CD4-positive, CD25-positive, alpha-beta regulatory T cell (primary cell): Measurements from ENCODE around the gene NAT16. TPM values are rescaled to one million over a fixed set of nuclear protein-coding genes. Genes with fewer than 3 reads are reported as not detected.

Source experiments
- ATAC-seq, 2 donors: fragments of 150-1000 bp; cut with Tn5 transposase; one replicate each; pipeline ENCODE4 v1.10.0; 2021; ENCODE audit warnings: low read depth in 2 of 2, moderate number of reproducible peaks in 2 of 2, moderate library complexity in 1 of 2
- DNase-seq, 3 donors: peaks; one replicate each; pipeline versions ENCODE4 v3.0.0 to v3.0.0-alpha.2; 2012 to 2022; ENCODE audit warnings: mixed read lengths in 1 of 3
- H3K27ac ChIP-seq: one replicate; pipeline ENCODE4 v1.7.0; 2013; ENCODE audit warnings: mild to moderate bottlenecking, low read length; ENCODE audit not compliant: insufficient read depth, poor library complexity, severe bottlenecking
- H3K27me3 ChIP-seq: one replicate; pipeline ENCODE4 v1.7.0; 2013; ENCODE audit warnings: low read length; ENCODE audit not compliant: control insufficient read depth, insufficient read depth
- H3K36me3 ChIP-seq: one replicate; pipeline ENCODE4 v1.7.0; 2013; ENCODE audit warnings: mild to moderate bottlenecking, low read length, moderate library complexity; ENCODE audit not compliant: control insufficient read depth, insufficient read depth
- H3K4me1 ChIP-seq: 2 replicates; pipeline ENCODE4 v1.7.0; 2013; ENCODE audit warnings: mild to moderate bottlenecking, low read length; ENCODE audit not compliant: insufficient read depth, control insufficient read depth, poor library complexity, severe bottlenecking
- H3K4me3 ChIP-seq: one replicate; pipeline ENCODE4 v1.7.0; 2013; ENCODE audit warnings: low read depth, mild to moderate bottlenecking, low read length, moderate library complexity
- H3K9me3 ChIP-seq, 2 experiments: 1 replicate in 1 of 2; 2 replicates in 1 of 2; pipeline ENCODE4 v1.7.0; 2013; ENCODE audit warnings: low read length in 2 of 2, mild to moderate bottlenecking in 1 of 2, moderate library complexity in 1 of 2; ENCODE audit not compliant: control insufficient read depth in 2 of 2
- H3K27ac Mint-ChIP-seq, 3 donors: one replicate each; pipeline ENCODE4 v1.8.0; 2020 to 2022; ENCODE audit warnings: mild to moderate bottlenecking in 3 of 3, mixed read lengths in 3 of 3, moderate library complexity in 2 of 3
- H3K27me3 Mint-ChIP-seq: one replicate; pipeline ENCODE4 v1.8.0; 2022; ENCODE audit warnings: mild to moderate bottlenecking, mixed read lengths
- H3K36me3 Mint-ChIP-seq: one replicate; pipeline ENCODE4 v1.8.0; 2020; ENCODE audit warnings: mixed read lengths
- H3K4me1 Mint-ChIP-seq, 4 donors: one replicate each; pipeline ENCODE4 v1.8.0; 2020 to 2022; ENCODE audit warnings: mixed read lengths in 4 of 4, mild to moderate bottlenecking in 1 of 4
- H3K4me3 Mint-ChIP-seq, 4 donors: one replicate each; pipeline ENCODE4 v1.8.0; 2020 to 2022; ENCODE audit warnings: mild to moderate bottlenecking in 4 of 4, mixed read lengths in 4 of 4, moderate library complexity in 3 of 4
- H3K9me3 Mint-ChIP-seq, 7 donors: one replicate each; pipeline ENCODE4 v1.8.0; 2020 to 2022; ENCODE audit warnings: mixed read lengths in 7 of 7, mild to moderate bottlenecking in 3 of 7, moderate library complexity in 2 of 7
- polyA plus RNA-seq, 4 donors: library from polyadenylated mRNA; unstranded; fragments of 300-500 nt; fragmentation: Illumina TruSeq; gene quantifications; one replicate each; pipeline ENCODE4 v1.2.3, GENCODE V29; 2021
- total RNA-seq: library from RNA; stranded (reverse); gene quantifications from one replicate; pipeline ENCODE4 v1.2.3, GENCODE V29; 2022

NAT16 gene
- total and polyA plus RNA-seq, 5 donors from 2014 or later: not detected

DNA sequence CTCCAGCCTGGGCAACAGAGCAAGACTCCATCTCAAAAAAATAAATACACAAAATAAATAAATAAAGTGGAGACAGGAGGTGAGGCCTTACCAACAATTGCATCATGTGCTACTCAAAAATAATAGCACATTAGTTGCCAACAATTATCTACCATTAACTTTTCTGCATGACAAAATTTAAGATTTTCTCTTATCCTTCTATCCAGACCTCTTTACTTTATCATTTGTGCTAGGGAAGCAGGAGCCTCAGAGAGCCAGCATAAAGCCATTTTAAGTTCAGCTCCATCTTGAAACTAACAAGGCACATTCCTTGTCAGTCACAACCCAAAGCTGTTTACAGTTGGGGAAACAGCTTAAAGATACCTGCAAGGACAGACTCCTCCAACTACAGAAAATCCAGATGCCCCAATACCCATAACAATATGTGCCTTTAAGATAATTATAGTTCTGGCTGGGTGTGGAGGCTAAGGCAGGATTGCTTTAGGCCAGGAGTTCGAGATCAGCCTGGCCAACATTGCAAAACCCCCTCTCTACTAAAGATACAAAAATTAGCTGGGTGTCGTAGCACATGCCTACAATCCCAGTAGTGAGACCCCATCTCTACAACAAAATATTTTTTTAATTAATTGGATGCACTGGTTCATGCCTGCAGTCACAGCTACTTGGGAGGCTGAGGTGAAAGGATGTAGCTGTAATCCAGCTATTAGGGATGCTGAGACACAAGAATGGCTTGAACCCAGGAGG lies 28.0 kb downstream of the NAT16 start:
- no peak overlapping the region for H3K27ac Mint-ChIP-seq
- no peak for DNase-seq
- Histone ChIP-seq H3K9me3 (no peaks in the 10 kb centered on the region), H3K4me1 (peaks cover 10% of the 10 kb centered on the region), H3K4me3 (no peak overlapping the region), H3K36me3 (no peaks in the 10 kb centered on the region), H3K27ac (no peak overlapping the region), H3K27me3 (no peaks in the 10 kb centered on the region)
- no peak for ATAC-seq
- peak overlapping the region in 3 of 4 donors; percentile 22 to 78 (median 69) for H3K4me3 Mint-ChIP-seq
- peaks cover 3% of the 10 kb centered on the region for H3K36me3 Mint-ChIP-seq
- H3K9me3 Mint-ChIP-seq: peaks cover 0 to 2% (median 0%) of the 10 kb centered on the region in 7 donors
- peaks cover 0 to 17% (median 7%) of the 10 kb centered on the region in 4 donors for H3K4me1 Mint-ChIP-seq
- peaks cover 44% of the 10 kb centered on the region for H3K27me3 Mint-ChIP-seq

DNA sequence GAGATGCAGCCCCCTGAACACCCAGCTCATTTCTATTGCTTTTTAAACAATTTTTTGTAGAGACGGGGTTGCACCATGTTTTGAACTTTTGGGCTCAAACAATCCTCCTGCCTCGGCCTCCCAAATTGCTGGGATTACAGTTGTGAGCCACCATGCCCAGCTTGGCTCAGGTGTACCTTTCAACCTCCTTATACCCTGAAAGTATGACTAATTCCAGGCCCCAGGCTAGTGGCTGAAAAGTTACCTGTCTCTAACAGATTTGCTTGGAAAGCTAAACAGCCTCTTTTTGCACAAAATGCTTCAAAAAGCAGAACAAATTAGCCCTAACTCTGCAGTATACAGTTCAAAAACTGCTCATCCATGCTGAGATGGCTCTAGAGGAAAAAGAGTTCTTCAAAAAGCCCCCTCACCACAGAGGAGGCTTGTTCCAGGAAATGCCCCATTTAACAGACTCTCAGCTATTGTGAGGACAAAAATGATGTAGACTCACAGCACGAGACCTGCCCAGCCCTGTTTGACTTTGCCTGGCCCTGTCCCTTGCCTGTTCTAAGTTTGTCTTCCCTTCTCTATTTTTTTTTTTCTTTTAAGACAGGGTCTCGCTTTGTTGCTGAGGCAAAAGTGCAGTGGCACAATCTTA lies 39.2 kb downstream of the NAT16 start:
- H3K9me3 ChIP-seq: no peaks in the 10 kb centered on the region
- H3K9me3 Mint-ChIP-seq: no peaks in the 10 kb centered on the region
- H3K27me3 ChIP-seq: no peaks in the 10 kb centered on the region
- peaks cover 43% of the 10 kb centered on the region for H3K27me3 Mint-ChIP-seq
- H3K4me1 Mint-ChIP-seq: peaks cover 0 to 14% (median 3%) of the 10 kb centered on the region in 4 donors
- DNase-seq: peak in 1 of 3 donors; percentile 27
- ATAC-seq: no peak
- H3K4me3 Mint-ChIP-seq: no peak overlapping the region
- no peak overlapping the region for H3K27ac Mint-ChIP-seq
- no peaks in the 10 kb centered on the region for H3K36me3 ChIP-seq
- peaks cover 9% of the 10 kb centered on the region for H3K4me1 ChIP-seq
- no peak overlapping the region for H3K27ac ChIP-seq
- no peak overlapping the region for H3K4me3 ChIP-seq
- no peaks in the 10 kb centered on the region for H3K36me3 Mint-ChIP-seq

DNA sequence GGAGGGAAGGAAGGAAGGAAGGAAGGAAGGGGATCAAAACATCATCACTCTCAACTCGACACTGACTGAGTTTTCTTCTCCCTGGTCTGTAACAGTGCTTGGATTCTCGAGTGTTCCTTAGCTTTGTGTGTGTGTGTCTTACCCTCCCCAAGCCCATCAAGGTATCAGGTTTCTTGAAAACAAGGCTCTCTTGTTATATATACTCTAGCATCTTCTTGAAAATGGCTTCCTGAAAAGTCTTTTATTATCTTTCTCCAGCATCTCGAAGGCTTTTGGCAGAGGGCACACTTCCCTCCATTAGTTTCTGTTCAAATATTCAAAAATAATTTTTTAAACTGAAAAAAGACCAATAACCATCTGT lies 39.8 kb downstream of the NAT16 start:
- Histone ChIP-seq H3K4me1 (peaks cover 9% of the 10 kb centered on the region), H3K27ac (no peak overlapping the region), H3K9me3 (no peaks in the 10 kb centered on the region), H3K27me3 (no peaks in the 10 kb centered on the region), H3K36me3 (no peaks in the 10 kb centered on the region), H3K4me3 (no peak overlapping the region)
- ATAC-seq (no peak), DNase-seq (no peak)
- peaks cover 0 to 14% (median 3%) of the 10 kb centered on the region in 4 donors for H3K4me1 Mint-ChIP-seq
- no peak overlapping the region for H3K27ac Mint-ChIP-seq
- H3K4me3 Mint-ChIP-seq: no peak overlapping the region
- peaks cover 38% of the 10 kb centered on the region for H3K27me3 Mint-ChIP-seq
- no peaks in the 10 kb centered on the region for H3K36me3 Mint-ChIP-seq
- H3K9me3 Mint-ChIP-seq: no peaks in the 10 kb centered on the region

DNA sequence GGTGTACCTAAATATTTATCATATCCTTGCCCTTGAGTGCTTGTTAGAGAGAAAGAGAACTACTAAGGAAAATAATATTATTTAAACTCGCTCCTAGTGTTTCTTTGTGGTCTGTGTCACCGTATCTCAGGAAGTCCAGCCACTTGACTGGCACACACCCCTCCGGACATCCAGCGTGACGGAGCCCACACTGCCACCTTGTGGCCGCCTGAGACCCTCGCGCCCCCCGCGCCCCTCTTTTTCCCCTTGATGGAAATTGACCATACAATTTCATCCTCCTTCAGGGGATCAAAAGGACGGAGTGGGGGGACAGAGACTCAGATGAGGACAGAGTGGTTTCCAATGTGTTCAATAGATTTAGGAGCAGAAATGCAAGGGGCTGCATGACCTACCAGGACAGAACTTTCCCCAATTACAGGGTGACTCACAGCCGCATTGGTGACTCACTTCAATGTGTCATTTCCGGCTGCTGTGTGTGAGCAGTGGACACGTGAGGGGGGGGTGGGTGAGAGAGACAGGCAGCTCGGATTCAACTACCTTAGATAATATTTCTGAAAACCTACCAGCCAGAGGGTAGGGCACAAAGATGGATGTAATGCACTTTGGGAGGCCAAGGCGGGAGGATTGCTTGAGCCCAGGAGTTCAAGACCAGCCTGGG lies 41.8 kb downstream of the NAT16 start:
- peak; percentile 97 for ATAC-seq
- Histone ChIP-seq H3K4me3 (no peak overlapping the region), H3K36me3 (no peaks in the 10 kb centered on the region), H3K27ac (no peak overlapping the region), H3K9me3 (no peaks in the 10 kb centered on the region), H3K4me1 (peaks cover 6% of the 10 kb centered on the region), H3K27me3 (no peaks in the 10 kb centered on the region)
- Mint-ChIP-seq H3K4me3 (peak overlapping the region in 1 of 4 donors; percentile 7), H3K27ac (no peak overlapping the region), H3K27me3 (peaks cover 39% of the 10 kb centered on the region), H3K36me3 (no peaks in the 10 kb centered on the region), H3K4me1 (peaks cover 0 to 10% (median 3%) of the 10 kb centered on the region in 4 donors), H3K9me3 (no peaks in the 10 kb centered on the region)
- peak; percentile 35 to 87 (median 65) for DNase-seq

DNA sequence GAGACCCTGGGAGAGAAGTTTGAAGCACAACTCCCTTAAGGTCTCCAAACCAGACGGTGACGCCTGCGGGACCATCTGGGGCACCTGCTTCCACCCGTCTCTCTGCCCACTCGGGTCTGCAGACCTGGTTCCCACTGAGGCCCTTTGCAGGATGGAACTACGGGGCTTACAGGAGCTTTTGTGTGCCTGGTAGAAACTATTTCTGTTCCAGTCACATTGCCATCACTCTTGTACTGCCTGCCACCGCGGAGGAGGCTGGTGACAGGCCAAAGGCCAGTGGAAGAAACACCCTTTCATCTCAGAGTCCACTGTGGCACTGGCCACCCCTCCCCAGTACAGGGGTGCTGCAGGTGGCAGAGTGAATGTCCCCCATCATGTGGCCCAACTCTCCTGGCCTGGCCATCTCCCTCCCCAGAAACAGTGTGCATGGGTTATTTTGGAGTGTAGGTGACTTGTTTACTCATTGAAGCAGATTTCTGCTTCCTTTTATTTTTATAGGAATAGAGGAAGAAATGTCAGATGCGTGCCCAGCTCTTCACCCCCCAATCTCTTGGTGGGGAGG lies 42.4 kb downstream of the NAT16 start:
- no peaks in the 10 kb centered on the region for H3K9me3 Mint-ChIP-seq
- no peak overlapping the region for H3K4me3 ChIP-seq
- peaks cover 39% of the 10 kb centered on the region for H3K27me3 Mint-ChIP-seq
- peaks cover 6% of the 10 kb centered on the region for H3K4me1 ChIP-seq
- H3K4me3 Mint-ChIP-seq: peak overlapping the region in 1 of 4 donors; percentile 50
- H3K36me3 ChIP-seq: no peaks in the 10 kb centered on the region
- H3K4me1 Mint-ChIP-seq: peaks cover 0 to 10% (median 3%) of the 10 kb centered on the region in 4 donors
- H3K27ac ChIP-seq: no peak overlapping the region
- H3K27ac Mint-ChIP-seq: peak overlapping the region in 1 of 3 donors; percentile 31
- H3K9me3 ChIP-seq: no peaks in the 10 kb centered on the region
- no peak for ATAC-seq
- DNase-seq: no peak
- no peaks in the 10 kb centered on the region for H3K36me3 Mint-ChIP-seq
- no peaks in the 10 kb centered on the region for H3K27me3 ChIP-seq

DNA sequence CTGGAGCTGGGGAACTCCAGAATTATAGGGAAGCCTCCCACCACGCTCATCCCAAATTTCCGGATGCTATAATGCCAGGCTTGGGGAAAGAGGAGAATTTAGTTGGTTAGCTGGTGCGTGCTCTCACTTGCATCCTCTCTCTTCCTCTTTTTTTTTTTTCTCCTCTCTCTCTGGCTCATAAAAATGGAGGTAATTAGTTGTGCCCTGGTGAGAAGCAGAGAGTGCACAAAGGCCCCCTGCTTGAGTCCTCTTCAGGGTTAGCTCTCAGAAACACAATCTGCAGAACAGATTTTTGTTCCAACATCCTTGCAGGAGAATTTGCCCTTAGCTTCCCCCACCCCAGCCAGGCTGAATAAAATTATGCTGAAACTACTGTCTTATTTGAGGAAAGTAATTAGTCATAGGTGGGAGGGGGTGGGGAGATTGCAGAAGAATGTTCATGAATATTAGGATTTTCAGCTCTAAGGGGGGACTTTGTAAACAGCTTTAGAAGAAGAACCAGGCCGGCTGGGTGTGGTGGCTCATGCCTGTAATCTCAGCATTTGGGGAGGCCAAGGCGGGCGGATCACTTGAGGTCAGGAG lies 45.6 kb downstream of the NAT16 start:
- peaks cover 41% of the 10 kb centered on the region for H3K27me3 Mint-ChIP-seq
- peaks cover 6% of the 10 kb centered on the region for H3K4me1 ChIP-seq
- no peaks in the 10 kb centered on the region for H3K27me3 ChIP-seq
- no peak overlapping the region for H3K27ac ChIP-seq
- no peak overlapping the region for H3K4me3 Mint-ChIP-seq
- no peak for DNase-seq
- no peaks in the 10 kb centered on the region for H3K36me3 ChIP-seq
- H3K4me3 ChIP-seq: no peak overlapping the region
- H3K4me1 Mint-ChIP-seq: peaks cover 0 to 10% (median 3%) of the 10 kb centered on the region in 4 donors
- no peak overlapping the region for H3K27ac Mint-ChIP-seq
- no peak for ATAC-seq
- no peaks in the 10 kb centered on the region for H3K36me3 Mint-ChIP-seq
- no peaks in the 10 kb centered on the region for H3K9me3 Mint-ChIP-seq
- no peaks in the 10 kb centered on the region for H3K9me3 ChIP-seq

DNA sequence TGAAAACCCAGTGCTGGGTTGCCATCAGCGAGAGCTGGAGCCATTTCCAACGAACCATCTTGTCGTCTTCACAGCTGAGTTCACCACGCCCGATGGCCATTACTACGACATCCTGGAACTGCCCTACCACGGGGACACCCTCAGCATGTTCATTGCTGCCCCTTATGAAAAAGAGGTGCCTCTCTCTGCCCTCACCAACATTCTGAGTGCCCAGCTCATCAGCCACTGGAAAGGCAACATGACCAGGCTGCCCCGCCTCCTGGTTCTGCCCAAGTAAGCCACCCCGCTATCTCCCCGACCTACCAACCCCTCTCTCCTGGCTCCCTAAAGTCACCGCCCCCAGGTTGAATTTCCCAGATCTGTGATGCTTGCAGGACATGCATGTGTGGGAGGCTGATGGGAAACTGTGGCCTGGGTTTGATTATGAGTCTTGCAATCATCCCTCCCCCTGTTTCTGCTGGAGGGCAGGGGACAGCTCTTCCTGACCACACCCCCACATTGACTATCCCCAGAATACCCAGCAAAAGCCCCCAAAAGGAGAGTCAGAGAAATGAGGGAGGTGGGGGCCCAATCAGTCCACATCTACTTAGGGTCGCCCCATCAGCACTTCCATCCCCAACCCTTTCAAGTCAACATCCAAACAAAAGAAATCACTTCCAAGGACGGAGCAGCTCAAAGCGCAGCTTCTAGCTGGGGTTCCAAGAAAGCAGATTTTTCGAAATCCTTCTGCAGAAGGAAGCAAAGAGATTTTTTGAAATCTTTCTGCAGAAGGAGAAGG lies 46.3 kb downstream of the NAT16 start:
- Mint-ChIP-seq H3K27ac (no peak overlapping the region), H3K9me3 (no peaks in the 10 kb centered on the region), H3K27me3 (peaks cover 41% of the 10 kb centered on the region), H3K36me3 (no peaks in the 10 kb centered on the region), H3K4me3 (no peak overlapping the region), H3K4me1 (peaks cover 0 to 10% (median 3%) of the 10 kb centered on the region in 4 donors)
- DNase-seq (no peak), ATAC-seq (no peak)
- Histone ChIP-seq H3K27me3 (no peaks in the 10 kb centered on the region), H3K9me3 (no peaks in the 10 kb centered on the region), H3K27ac (no peak overlapping the region), H3K4me1 (peaks cover 6% of the 10 kb centered on the region), H3K36me3 (no peaks in the 10 kb centered on the region), H3K4me3 (no peak overlapping the region)
